HG02943 (cell line): ENCODE measurements around the gene PTPRM.

ENCODE experiments used
- ATAC-seq: cut with Tn5 transposase; IDR thresholded peaks from one replicate; pipeline ENCODE4 v1.9.1; 2021; ENCODE audit warnings: mild to moderate bottlenecking, low read depth, moderate library complexity; ENCODE audit not compliant: unreplicated experiment

The PTPRM gene

GRCh38 chr18:8326763-8327394 lies 759.8 kb downstream of the PTPRM start:
- no peak for ATAC-seq

- no peak for ATAC-seq
These were observed 761.0 kb downstream of the PTPRM start for GRCh38 chr18:8328126-8328525.

GRCh38 chr18:8329186-8329771 lies 762.2 kb downstream of the PTPRM start:
- ATAC-seq, result no peak

DNA sequence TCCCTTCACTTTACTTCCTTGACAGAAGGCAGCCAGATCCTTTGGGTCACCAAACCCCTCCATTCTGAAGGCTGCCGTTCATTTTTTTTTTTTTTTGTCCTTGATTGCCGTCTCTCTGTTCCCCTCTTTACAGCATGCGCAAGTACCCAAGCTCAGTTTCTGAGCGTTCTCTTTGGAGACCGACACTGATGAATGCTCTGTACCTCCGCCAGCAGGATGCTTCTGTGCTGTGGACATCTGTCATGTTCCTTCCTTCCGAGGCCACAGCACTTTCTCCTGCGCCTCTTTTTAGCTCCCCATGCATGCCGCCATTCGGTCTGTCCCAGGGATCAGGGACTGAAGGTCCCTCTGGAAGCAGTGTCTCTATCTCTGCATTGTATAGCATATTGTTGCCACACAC lies 763.5 kb downstream of the PTPRM start:
- no peak for ATAC-seq

- no peak for ATAC-seq
These were observed 765.2 kb downstream of the PTPRM start for GRCh38 chr18:8332286-8332685.

DNA sequence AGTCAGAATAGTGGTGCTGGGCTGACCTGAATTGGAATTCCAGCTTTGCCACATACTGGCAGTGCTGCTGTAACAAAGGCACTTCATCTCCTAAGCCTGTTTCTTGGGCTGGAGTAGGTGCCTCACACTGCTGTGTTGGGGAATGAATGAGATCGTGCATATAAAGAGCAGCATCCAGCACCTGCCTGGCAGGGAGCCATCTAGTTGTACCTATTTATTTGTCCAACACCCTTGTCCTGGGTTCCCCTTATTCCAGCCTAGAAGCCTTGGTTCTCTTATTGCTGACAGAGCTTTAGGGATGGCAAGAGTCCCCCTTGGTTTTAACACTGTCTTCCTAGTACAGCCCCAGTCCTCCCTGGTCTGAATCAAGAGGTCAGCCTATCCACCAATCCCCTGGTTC lies 766.8 kb downstream of the PTPRM start:
- no peak for ATAC-seq

GRCh38 chr18:8337211-8337610 lies 770.1 kb downstream of the PTPRM start:
- no peak for ATAC-seq

GRCh38 chr18:8339210-8339609 lies 772.1 kb downstream of the PTPRM start:
- no peak for ATAC-seq

DNA sequence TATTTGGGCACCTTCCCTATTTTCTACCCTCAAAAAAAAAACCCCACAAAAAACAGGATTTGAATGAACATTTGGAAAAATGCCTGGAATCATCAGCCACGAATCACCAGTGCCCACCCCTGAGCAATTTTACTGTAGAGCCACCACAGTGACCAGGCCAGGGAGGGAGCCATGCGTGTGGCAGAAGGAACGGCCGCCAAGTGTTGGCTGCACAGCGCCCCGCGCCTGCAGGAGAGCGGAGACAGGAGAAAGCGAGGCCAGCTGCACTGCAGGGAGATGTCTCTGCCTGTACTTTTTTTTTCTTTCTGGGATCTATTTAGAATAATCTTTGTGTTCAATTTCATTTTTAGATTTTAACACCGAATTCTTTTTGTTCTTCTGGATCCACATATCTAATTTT lies 772.8 kb downstream of the PTPRM start:
- ATAC-seq, result no peak

DNA sequence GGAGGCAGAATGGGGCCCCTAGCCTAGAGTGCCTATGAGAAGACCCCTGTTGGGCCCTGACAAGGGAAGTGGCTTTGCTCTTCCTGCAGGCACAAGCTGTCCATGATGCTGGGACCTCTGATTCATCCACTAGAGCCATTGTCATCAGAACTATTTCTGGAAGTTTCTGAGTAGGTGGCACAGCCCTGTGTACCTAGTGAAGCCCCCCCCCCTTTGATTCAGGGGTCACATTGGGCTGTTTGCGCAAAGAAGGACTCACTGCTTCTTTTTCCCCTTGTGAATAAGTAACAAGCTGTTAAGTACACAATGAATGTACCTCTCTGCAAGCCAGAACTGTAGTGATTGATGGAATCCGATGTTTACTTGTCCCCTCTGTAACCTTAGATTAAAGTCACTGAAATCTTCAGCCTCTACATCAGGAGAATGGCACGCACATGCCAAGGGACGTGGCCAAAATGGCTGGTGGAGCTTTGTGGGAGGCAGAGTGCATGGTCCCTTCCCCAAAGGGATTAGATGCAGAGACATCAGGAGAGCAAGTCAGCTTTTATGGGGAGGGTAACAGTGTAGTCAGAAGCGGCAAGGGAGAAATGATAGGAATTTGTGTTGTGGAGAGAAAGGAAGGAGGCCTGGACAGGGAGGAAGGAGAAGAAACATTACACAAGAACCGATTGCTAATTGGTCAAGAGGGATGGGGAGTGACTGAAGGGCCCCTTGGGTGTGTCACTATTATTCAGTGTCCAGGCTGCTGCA lies 774.5 kb downstream of the PTPRM start:
- no peak for ATAC-seq

DNA sequence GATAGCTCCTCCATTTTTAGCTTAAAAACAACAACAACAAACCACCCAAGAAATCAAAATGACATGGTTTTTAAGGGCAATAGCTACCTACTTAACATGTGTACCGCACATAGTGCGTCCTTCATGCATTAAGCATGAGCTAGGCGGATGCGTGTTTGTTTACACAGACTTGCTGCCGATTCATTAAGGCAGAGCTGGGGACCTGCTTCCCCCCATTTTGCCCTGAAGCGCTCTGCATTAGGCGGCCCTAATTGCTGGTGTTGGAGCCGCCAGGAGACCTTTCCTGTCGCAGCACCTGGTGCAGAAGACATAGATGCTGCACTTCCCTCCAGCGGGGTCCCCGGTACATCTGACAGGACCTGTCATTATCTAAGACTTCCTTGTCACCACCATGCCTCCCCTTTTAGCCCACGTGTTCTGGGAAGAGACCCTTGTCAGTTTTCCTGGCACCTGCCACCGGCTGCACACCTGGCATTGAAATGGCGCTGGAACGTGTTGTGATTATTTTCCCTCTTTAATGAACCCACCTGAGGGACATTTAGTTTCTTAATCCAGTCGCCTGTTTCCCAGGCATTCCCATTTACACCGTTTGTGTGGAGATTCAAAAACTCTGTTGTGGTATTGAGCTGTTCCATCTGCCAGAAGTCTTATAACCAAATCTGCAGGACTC lies 781.1 kb downstream of the PTPRM start:
- no peak for ATAC-seq

DNA sequence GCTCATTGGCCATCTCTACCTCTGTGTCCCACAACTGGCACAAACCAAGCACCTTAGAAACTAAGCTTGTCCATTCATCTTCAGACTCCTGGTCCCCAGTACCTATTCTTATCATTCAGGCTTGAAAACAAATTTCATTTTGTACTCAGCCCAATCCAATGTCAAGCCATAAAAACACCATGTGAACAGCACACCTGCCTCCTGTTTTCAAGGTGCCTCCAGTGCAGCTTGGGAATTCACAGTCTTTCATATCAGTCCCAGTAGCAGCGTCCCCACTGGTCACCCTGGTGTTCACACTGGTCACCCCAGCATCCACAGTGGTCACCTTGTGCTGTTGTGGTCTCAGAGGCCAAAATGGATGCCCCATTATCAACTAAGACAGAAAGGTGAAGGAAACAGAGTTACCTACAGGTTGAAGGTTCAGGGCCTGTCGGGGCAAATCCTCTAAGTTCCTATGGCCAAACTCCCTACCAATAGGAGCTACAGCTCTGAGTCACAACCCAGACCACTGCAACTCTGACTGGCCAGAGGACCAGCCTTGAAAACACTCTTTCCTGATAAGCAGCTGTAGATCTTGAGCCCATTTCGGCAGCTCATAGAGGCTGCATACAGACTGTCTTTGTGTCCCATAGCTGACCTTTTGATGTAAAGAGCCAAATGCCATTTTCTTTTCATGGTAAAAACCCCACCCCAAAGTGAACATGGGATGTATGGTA lies 782.6 kb downstream of the PTPRM start:
- no peak for ATAC-seq

- ATAC-seq, result no peak
These were observed 783.5 kb downstream of the PTPRM start for GRCh38 chr18:8350628-8351027.

DNA sequence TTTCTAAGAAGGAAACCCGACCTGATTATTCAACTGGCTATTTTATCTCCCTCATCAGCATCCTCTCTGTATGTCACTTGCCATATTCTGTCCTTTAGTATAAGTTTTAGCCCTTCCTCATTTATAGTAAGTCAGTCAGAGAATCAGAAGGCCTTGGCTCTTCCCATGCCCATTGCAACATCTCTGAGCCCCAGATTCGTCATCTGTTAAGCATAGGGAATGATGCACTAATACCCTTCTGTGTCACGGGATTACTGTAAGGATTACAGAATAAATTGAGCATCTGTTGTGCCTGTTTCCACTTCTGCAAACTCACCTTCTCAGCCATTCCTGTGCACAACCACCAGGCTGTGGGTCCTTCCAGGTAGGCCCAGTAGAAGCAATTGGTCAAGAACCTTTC lies 784.0 kb downstream of the PTPRM start:
- no peak for ATAC-seq

- no peak for ATAC-seq
These were observed 787.2 kb downstream of the PTPRM start for GRCh38 chr18:8354304-8354703.

- ATAC-seq, result no peak
These were observed 788.9 kb downstream of the PTPRM start for GRCh38 chr18:8356001-8356400.

DNA sequence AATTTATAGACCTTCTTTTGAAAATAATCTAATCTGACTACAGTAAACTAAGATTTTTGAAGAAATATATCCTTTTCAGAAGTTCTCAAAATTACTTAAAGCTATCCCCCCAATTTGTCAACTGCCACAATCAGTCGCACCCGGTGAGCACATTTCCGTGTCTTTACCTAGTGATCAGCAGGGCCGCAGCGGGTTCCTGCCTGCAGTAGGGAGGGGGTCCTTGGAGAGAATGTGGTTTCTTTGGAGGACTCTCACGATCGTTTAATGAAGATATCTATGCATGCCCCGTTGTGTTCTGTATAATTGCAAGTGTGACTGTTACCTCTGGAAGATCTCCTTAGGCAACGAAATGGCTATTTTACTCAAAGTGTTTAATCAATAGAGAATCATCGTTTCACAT lies 790.2 kb downstream of the PTPRM start:
- no peak for ATAC-seq

GRCh38 chr18:8358033-8358765 lies 791.1 kb downstream of the PTPRM start:
- no peak for ATAC-seq

- ATAC-seq, result no peak
These were observed 792.0 kb downstream of the PTPRM start for GRCh38 chr18:8359076-8359475.

DNA sequence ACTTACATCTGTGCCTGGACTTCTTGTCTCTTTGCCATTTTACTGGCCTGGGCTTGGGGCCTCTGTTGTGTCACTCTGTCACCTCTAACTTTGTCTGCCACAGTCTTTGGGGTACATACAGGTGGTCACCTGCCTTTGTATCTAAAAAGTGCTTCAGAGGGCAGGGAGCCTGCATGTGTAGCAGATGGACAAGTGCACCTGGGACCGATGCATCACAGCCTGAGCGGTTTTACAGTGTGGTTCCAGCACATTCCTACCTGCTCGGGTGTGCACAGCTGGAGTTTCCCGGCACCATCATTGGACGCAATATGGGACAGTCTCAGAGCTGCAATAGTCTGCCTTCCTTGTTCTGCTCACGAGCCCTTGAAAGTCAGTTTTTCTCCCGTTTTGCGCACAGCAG lies 792.4 kb downstream of the PTPRM start:
- no peak for ATAC-seq
